Gastroesophageal sphincter (tissue), 3 donors: ENCODE data around the gene PPP1R18.

Experiments used
- EP300 ChIP-seq: sonication (generic); formaldehyde crosslinking; IDR thresholded peaks from one replicate; pipeline ENCODE4 v1.6.1; 2017; ENCODE audit warnings: antibody characterized with exemption, mild to moderate bottlenecking
- POLR2A ChIP-seq, 2 donors: fragments of 450-650 bp; IDR thresholded peaks; one replicate each; pipeline ENCODE4 v1.6.1; 2017; ENCODE audit warnings: antibody characterized with exemption in 2 of 2, mild to moderate bottlenecking in 2 of 2, moderate library complexity in 1 of 2
- POLR2AphosphoS5 ChIP-seq: sonication (generic); formaldehyde crosslinking; IDR thresholded peaks from one replicate; pipeline ENCODE4 v1.6.1; 2017; ENCODE audit warnings: antibody characterized with exemption
- TF ChIP-seq, protein P1 (sequence below), 4 experiments: fragments of 200-600 bp in 2 of 4; fragments of 450-650 bp in 2 of 4; sonication (generic) in 1 of 4; IDR thresholded peaks; one replicate each; pipeline ENCODE4 v1.5.1; 2017 to 2019; ENCODE audit warnings: antibody characterized with exemption in 4 of 4, mild to moderate bottlenecking in 2 of 4, moderate library complexity in 2 of 4

DNA sequence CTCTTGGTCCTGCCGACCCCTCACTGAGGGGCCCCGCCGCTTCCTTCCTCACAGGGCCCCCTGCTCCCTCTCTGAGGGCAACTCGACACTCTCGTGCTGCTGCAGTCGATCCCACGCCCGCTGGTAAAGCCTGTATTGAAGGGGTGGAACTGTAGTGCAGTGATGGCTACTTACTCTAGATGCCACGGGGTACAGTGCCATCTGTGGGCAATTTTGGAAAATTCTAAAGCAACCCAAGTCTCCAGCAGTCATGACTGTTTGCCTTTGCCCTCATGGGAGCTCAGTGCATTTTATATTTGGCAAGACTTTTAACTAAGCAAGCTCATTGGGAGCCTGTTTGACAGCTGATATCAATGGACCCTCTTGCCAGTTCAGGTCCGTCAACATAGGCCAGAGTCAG is 46.0 kb downstream of the PPP1R18 start:
- TF ChIP-seq, protein P1, sequence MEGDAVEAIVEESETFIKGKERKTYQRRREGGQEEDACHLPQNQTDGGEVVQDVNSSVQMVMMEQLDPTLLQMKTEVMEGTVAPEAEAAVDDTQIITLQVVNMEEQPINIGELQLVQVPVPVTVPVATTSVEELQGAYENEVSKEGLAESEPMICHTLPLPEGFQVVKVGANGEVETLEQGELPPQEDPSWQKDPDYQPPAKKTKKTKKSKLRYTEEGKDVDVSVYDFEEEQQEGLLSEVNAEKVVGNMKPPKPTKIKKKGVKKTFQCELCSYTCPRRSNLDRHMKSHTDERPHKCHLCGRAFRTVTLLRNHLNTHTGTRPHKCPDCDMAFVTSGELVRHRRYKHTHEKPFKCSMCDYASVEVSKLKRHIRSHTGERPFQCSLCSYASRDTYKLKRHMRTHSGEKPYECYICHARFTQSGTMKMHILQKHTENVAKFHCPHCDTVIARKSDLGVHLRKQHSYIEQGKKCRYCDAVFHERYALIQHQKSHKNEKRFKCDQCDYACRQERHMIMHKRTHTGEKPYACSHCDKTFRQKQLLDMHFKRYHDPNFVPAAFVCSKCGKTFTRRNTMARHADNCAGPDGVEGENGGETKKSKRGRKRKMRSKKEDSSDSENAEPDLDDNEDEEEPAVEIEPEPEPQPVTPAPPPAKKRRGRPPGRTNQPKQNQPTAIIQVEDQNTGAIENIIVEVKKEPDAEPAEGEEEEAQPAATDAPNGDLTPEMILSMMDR (IDR thresholded peaks at IDR 0.05) = no peak
- no peak for TF ChIP-seq POLR2A (IDR thresholded peaks at IDR 0.05)
- TF ChIP-seq EP300 = no peak
- TF ChIP-seq POLR2AphosphoS5 = no peak
